ENCODE measurements around the gene GABPB2.

The GABPB2 gene

DNA sequence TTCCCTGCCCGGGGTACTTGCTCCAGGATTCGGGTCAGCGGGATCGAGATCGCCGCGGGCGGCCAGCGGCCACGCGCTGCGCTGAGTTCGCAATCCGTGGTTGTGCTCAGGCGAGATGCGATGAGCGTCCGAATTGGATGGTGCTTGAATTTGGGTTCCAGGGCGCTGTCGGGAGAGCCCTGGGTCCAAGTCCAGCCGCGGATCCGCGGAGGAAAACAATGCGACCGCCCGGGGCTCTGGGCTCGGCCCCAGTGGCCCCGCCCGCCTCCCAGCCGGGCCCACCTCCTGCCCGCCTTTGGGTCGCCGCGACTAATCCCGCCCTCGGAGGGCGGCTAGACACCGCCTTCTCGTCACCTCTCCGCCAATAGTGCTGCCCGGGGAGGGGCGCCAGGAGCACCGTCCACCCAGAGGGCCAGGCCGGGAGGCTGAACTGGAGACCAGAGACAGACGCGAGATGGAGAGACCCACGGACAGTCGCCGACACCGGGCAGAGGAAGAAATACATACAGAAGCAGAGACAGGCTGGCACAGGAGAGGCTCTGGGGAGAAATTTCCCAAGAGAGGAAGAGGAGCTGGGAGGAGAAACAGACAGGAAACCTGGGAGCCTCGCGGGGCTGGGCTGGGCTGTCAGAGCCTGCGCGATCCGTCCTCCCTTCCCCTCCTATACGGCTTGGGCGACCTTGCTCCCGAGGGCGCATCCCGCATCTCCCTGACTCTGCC lies 76.0 kb downstream of the GABPB2 start, which contains the start of gene SEMA6C (continued):
- no peak for TF ChIP-seq ZNF830 (tag by site-specific recombination; IDR thresholded peaks at IDR 0.05; ENCODE audit: low read depth)
- TF ChIP-seq ZNF692 (tag by site-specific recombination; IDR thresholded peaks at IDR 0.05) = peak; percentile 99
- TF ChIP-seq ZBTB21 (tag by site-specific recombination; IDR thresholded peaks at IDR 0.05) = no peak
- TF ChIP-seq, protein P1, sequence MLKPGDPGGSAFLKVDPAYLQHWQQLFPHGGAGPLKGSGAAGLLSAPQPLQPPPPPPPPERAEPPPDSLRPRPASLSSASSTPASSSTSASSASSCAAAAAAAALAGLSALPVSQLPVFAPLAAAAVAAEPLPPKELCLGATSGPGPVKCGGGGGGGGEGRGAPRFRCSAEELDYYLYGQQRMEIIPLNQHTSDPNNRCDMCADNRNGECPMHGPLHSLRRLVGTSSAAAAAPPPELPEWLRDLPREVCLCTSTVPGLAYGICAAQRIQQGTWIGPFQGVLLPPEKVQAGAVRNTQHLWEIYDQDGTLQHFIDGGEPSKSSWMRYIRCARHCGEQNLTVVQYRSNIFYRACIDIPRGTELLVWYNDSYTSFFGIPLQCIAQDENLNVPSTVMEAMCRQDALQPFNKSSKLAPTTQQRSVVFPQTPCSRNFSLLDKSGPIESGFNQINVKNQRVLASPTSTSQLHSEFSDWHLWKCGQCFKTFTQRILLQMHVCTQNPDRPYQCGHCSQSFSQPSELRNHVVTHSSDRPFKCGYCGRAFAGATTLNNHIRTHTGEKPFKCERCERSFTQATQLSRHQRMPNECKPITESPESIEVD (tag by site-specific recombination; IDR thresholded peaks at IDR 0.05) = no peak
- TF ChIP-seq ZNF335 (tag by site-specific recombination; conservative IDR thresholded peaks at IDR 0.05) = peak; percentile 77
- 0 out of 2 replicates have a peak, but pooled peaks have one; percentile 13 for TF ChIP-seq ZNF2 (tag by site-specific recombination; IDR thresholded peaks at IDR 0.05)
- TF ChIP-seq ZNF18 (tag by site-specific recombination; IDR thresholded peaks at IDR 0.05) = no peak
- TF ChIP-seq, protein P2, sequence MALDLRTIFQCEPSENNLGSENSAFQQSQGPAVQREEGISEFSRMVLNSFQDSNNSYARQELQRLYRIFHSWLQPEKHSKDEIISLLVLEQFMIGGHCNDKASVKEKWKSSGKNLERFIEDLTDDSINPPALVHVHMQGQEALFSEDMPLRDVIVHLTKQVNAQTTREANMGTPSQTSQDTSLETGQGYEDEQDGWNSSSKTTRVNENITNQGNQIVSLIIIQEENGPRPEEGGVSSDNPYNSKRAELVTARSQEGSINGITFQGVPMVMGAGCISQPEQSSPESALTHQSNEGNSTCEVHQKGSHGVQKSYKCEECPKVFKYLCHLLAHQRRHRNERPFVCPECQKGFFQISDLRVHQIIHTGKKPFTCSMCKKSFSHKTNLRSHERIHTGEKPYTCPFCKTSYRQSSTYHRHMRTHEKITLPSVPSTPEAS (tag by site-specific recombination; IDR thresholded peaks at IDR 0.05) = no peak
- 0 out of 2 replicates have a peak, but pooled peaks have one; percentile 6 for TF ChIP-seq BCL11A (tag by site-specific recombination; IDR thresholded peaks at IDR 0.05; ENCODE audit: low read depth)
- peak; percentile 80; the same call in 1 of the 2 replicates for TF ChIP-seq GLIS1 (tag by site-specific recombination; IDR thresholded peaks at IDR 0.05)
- TF ChIP-seq ZNF266 (tag by site-specific recombination; IDR thresholded peaks at IDR 0.05; ENCODE audit: low read depth) = no peak
- 0 out of 2 replicates have a peak, but pooled peaks have one; percentile 35 for TF ChIP-seq ZNF561 (tag by site-specific recombination; IDR thresholded peaks at IDR 0.05; ENCODE audit: borderline replicate concordance)
- no peak for TF ChIP-seq HOXA7 (CRISPR knock-in tag; IDR thresholded peaks at IDR 0.05; ENCODE audit: borderline replicate concordance)
- TF ChIP-seq, protein P3, sequence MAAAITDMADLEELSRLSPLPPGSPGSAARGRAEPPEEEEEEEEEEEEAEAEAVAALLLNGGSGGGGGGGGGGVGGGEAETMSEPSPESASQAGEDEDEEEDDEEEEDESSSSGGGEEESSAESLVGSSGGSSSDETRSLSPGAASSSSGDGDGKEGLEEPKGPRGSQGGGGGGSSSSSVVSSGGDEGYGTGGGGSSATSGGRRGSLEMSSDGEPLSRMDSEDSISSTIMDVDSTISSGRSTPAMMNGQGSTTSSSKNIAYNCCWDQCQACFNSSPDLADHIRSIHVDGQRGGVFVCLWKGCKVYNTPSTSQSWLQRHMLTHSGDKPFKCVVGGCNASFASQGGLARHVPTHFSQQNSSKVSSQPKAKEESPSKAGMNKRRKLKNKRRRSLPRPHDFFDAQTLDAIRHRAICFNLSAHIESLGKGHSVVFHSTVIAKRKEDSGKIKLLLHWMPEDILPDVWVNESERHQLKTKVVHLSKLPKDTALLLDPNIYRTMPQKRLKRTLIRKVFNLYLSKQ (tag by site-specific recombination; IDR thresholded peaks at IDR 0.05; ENCODE audit: borderline replicate concordance) = no peak
- TF ChIP-seq ZIC2 (tag by site-specific recombination; IDR thresholded peaks at IDR 0.05) = peak; percentile 93
- no peak for TF ChIP-seq ZNF274 (IDR thresholded peaks at IDR 0.05; ENCODE audit: low read length)
- no peak for TF ChIP-seq ZNF274 (tag by site-specific recombination; IDR thresholded peaks at IDR 0.05; ENCODE audit: borderline replicate concordance)
- TF ChIP-seq KLF7 (tag by site-specific recombination; IDR thresholded peaks at IDR 0.05; ENCODE audit: borderline replicate concordance) = 0 out of 2 replicates have a peak, but pooled peaks have one; percentile 45
- no peak for TF ChIP-seq SALL2 (tag by site-specific recombination; IDR thresholded peaks at IDR 0.05; ENCODE audit: borderline replicate concordance)
- TF ChIP-seq ZNF654 (tag by site-specific recombination; IDR thresholded peaks at IDR 0.05; ENCODE audit: low read depth) = no peak
- TF ChIP-seq, protein P4, sequence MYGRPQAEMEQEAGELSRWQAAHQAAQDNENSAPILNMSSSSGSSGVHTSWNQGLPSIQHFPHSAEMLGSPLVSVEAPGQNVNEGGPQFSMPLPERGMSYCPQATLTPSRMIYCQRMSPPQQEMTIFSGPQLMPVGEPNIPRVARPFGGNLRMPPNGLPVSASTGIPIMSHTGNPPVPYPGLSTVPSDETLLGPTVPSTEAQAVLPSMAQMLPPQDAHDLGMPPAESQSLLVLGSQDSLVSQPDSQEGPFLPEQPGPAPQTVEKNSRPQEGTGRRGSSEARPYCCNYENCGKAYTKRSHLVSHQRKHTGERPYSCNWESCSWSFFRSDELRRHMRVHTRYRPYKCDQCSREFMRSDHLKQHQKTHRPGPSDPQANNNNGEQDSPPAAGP (tag by site-specific recombination; IDR thresholded peaks at IDR 0.05) = 0 out of 2 replicates have a peak, but pooled peaks have one; percentile 14
- 0 out of 2 replicates have a peak, but pooled peaks have one; percentile 32 for TF ChIP-seq BCL11B (tag by site-specific recombination; IDR thresholded peaks at IDR 0.05; ENCODE audit: low read depth)
- TF ChIP-seq INSM2 (tag by site-specific recombination; IDR thresholded peaks at IDR 0.05) = no peak
- TF ChIP-seq ZFP69B (tag by site-specific recombination; IDR thresholded peaks at IDR 0.05) = peak; percentile 99
- TF ChIP-seq ZNF76 (tag by site-specific recombination; IDR thresholded peaks at IDR 0.05; ENCODE audit: borderline replicate concordance, low read depth) = peak; percentile 83; the same call in 1 of the 2 replicates
- TF ChIP-seq ZNF423 (tag by site-specific recombination; IDR thresholded peaks at IDR 0.05) = peak; percentile 42; the same call in 1 of the 2 replicates
- peak; percentile 58 for TF ChIP-seq IKZF3 (tag by site-specific recombination; IDR thresholded peaks at IDR 0.05)
- TF ChIP-seq ZNF366 (tag by site-specific recombination; conservative IDR thresholded peaks at IDR 0.05) = peak; percentile 74
- TF ChIP-seq ZBTB8A (tag by site-specific recombination; IDR thresholded peaks at IDR 0.05) = peak; percentile 65

Measured in HEK293 (cell line).